NCI-H748 (cell line): ENCODE results near the gene ENDOD1.
"Not testable (repeated sequence)": the region's sequence is repeated elsewhere in the genome, so short reads cannot be mapped to it uniquely, and the experiment has no call there.

Experiments used
- DNase-seq: peaks from one replicate; lab custom pipeline; 2025; ENCODE audit not compliant: unreplicated experiment; lab: John Stamatoyannopoulos, UW

Gene ENDOD1

DNA sequence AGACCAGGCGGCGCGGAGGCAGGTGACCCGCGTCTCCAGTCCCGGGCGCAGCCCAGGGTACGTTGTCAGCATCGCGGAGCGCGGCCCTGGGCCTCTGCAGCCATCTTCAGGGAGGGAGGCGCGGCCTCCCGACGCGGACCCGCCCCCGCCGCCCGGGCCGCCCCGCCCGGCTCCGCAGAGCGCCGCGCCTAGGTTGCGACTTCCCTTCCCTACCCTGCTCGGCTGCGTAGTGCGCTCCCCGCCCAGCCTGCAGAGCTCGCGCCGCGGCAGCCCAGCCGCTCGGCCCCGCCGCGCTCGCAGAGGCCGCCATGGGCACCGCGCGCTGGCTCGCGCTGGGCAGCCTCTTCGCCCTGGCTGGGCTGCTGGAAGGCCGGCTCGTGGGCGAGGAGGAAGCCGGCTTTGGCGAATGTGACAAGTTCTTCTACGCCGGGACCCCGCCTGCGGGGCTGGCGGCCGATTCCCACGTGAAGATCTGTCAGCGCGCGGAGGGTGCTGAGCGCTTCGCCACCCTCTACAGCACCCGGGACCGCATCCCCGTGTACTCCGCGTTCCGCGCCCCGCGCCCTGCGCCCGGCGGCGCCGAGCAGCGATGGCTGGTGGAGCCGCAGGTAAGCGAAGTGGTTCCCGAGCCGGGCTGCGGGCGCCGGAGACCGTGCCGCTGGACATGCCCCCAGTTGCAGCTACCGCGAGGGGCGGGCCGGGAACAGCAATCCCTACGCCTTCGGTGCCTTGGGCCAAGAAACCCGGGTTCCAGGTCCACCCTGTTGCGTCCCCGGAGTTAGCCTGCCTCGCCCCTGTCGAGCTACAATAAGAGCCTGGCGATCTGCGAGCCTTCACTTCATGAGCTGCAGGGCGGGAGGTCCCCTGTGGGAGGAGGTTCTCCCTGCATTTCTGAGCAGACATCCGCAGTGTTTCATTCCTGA lies at the start of gene ENDOD1:
Gene ENDOD1, plus strand, starts transcription at position 227 of the 923 bp plus-strand sequence. Its CDS starts 82 bp downstream, at position 309.
- DNase-seq: peak; percentile 78

DNA sequence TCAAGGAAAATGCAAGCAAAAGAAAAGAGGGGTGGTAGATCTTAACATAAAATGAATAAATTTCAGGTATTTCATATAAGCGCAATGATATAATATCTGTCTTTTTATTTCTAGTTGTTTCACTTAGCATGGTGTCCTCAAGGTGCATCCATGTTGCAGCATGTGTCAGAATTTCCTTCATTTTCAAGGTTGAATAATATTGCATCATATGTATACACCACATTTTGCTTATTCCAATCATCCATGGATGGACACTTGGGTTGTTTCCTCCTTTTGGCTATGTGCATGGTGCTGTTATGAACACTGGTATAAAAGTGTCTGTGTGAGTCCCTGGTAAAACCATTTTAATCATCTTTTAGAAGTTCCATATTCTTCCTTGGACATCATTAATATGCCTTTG lies 47.4 kb upstream of the ENDOD1 start:
- DNase-seq: no peak

DNA sequence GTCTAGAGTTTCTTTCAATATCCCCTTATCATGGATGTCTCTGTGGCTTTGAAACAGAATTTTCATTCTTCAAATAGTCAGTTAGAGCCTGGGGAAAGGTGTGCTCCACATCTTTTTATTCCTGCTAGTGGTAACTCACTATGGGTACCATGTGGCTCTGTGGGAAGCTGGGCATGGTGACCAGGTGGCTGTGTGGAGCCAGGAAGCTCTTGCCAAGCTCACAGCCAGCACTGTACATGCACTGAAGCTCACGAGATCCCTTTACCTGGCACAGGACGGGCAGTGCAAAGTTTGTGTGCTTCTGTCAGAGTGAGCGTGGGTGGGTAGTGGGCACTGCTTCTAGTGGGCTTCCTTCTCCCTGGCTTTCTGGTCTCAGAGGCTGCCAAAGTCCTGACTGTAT lies 46.7 kb upstream of the ENDOD1 start:
- no peak for DNase-seq

DNA sequence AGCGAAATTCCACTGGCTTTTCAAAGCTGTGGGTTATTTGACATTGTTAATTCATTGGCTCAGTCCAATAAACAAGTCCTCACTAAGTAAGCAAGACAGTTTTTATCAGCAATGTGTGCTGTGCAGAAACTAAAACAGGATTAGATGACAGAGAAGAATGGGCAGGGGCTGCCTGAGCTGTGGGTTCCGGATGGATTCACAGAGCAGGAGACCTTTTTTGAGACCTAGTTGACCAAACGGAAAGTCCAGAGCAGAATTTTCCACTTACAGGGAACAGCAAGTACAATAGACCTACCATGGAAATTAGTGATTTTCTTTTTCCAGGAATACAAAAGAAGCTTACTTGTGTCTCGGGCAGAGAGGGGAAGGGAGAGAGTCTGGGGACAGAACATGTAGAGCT lies 45.6 kb upstream of the ENDOD1 start:
- no peak for DNase-seq

DNA sequence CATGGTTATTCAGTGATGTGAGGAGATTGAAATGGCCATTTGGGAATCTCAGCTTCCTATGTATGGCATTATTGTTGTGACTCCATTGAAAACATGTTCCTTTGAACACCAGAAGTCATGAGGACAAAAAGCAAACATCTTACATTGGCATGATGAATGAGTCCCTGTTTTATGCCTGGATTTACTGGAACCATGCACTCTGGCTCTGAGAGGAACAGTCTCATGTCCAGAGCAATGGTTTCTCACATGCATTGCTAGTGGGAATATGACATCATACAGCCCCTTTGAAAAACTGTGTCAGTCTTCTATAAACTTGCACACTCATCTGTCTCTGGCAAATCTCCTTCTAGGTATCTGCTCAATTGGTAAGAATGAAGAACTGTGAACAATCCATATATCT lies 43.8 kb upstream of the ENDOD1 start:
- DNase-seq: no peak

DNA sequence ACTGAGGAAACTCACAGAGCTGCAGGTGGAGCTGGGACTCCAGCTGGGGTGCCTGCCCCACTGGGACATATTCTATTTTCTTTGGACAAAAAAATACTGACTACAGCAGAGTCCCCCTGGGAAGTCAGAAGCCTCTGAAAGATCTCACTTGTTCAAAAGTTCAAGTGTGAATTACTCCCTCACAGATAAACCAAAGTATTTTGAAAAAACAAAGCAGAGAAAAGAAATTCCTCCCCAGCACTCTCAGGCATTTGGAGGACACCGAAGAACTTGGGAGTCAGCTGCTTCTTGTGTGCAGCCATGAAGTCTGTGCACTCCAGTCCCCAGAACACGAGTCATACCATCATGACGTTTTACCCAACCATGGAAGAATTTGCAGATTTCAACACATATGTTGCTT lies 40.5 kb upstream of the ENDOD1 start, which contains the start of gene KDM4F:
Gene KDM4F, plus strand, starts transcription at position 301 of the 400 bp plus-strand sequence.
- DNase-seq: not testable (repeated sequence)

- DNase-seq: no peak
Measured at GRCh38 chr11:95050595-95051202, 38.9 kb upstream of the ENDOD1 start.

GRCh38 chr11:95054356-95054755 lies 35.3 kb upstream of the ENDOD1 start:
- no peak for DNase-seq

DNA sequence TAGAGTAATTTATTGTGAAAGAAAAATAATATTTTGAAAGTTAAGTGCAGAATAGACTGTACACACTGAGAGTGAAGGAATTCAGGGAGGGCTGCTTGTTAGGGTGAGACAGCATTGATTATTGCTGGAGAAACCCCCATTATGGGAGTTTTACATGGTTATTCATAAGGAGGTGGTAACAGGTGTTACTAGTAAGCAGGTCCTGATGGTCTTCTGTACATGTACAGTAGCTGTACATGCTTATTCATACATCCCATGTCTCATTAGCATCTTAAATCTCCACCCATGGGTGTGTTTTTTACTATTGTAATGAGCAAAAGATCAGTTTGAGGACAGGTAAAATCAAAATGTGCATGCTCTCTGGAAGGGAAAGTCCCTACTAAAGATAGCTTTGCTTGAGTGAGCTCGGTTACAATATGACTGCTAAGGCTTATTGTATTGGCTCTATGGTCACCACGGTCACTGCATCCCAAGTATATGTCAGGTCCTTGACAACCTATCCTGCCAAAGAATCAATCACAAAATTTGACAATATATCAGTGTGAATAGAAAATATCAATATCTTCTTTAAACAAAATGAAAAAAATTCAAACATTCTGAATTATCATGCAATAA lies 34.3 kb upstream of the ENDOD1 start:
- no peak for DNase-seq

DNA sequence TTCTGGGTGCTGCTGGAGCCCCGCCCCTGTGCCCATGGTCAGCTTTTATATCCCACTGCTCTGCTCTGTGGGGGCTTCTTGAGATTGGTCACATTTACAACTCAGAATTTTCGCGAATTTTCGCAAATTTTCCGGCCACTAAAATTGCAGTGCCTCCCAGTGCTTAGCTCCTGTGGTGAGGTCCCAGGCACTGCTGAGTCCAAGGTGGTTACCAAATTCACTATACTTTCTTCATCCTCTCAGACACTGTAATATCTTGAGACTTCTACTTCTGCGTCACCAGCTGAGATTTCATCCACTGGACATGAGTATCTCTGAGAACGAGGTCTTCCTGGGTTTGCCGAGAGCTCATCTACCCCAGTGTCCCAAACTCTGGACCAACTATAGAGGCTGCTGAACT lies 31.7 kb upstream of the ENDOD1 start:
- DNase-seq: no peak

GRCh38 chr11:95058621-95059020 lies 31.0 kb upstream of the ENDOD1 start:
- DNase-seq: no peak

DNA sequence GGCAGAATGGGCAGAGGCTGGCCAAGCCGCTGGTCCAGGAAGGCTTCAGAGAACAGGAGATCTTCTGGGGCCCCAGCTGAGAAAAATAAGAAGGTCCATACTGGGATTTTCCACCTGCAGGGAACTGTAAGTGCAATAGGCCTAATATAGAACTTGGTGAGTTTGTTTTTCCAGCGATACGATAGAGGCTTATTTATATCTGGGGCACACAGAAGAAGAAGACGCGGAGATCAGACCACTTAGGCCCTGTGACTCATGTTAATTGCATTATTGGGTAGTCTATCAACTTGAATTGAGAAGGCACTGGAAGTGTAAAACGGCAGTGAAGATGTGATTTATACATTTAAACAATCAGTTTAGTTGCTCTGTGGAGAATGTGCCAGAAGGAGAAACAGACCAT lies 30.6 kb upstream of the ENDOD1 start:
- DNase-seq: no peak

DNA sequence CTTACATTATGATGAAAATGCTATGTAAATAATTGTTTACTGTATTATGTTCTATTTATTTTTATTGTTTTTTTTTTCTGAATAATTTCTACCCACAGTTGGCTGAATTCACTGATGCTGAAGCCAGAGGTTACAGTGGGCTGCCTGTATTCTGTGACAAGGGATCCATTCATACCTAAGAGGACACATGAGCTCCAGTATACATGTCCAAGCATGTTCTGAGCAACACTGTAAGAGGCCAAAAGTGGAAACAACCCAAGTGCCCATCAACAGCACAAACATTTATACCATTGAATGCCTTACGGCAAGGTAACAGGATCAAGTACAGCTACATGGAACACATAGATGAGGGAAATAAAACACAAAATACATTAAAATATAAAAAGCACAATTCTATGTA lies 24.3 kb upstream of the ENDOD1 start:
- DNase-seq: peak; percentile 29

DNA sequence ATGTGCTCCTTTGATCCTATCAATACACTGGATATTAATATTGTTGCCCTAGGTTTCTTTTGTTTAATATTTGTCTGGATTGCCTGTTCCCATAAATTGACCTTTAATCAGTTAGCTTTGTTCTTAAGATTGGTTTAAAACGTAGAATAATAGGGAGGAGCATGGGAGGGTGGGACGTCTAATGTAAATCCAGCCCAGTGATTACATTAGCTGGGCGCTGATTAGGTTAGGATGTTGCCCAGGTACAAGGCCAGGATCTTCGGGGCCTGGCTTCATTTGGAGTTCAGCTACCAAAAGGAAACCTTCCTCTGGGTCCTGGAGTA lies 23.0 kb upstream of the ENDOD1 start, which contains the start of gene SRSF8:
Gene SRSF8, plus strand, starts transcription at position 204 of the 323 bp plus-strand sequence. CDS start 308 bp downstream, outside the sequence.
- peak; percentile 83 for DNase-seq

DNA sequence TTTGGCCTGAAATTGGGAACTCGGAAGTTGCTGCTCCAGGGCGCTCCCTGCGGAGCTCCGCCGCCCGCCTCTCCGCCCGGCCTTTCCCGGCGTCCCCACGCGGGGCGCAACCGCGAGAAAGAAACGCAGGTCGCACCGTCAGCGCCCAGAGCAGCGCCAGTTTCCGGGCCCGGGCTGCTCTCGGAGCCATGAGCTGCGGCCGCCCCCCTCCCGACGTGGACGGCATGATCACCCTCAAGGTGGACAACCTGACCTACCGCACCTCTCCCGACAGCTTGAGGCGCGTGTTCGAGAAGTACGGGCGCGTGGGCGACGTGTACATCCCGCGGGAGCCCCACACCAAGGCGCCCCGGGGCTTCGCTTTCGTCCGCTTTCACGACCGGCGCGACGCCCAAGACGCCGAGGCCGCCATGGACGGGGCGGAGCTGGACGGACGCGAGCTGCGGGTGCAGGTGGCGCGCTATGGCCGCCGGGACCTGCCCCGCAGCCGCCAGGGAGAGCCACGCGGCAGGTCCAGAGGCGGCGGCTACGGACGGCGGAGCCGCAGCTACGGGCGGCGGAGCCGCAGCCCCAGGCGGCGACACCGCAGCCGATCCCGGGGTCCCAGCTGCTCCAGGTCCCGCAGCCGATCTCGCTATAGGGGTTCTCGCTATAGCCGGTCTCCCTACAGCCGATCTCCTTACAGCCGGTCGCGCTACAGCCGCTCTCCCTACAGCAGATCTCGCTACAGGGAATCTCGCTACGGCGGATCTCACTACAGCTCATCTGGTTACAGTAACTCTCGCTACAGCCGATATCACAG lies 22.4 kb upstream of the ENDOD1 start:
- peak; percentile 85 for DNase-seq

DNA sequence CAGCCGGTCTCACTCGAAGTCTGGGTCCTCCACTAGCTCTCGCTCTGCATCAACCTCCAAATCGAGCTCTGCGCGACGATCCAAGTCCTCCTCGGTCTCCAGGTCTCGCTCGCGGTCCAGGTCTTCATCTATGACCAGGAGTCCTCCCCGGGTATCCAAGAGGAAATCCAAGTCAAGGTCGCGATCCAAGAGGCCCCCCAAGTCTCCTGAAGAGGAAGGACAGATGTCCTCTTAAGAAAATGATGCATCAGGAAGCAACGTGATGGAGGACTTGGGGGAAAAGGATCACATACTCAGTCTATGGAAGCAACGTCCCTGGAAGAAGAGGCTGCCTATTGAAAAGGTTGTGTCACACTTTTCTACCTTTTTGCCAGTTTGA lies 21.8 kb upstream of the ENDOD1 start:
- no peak for DNase-seq

DNA sequence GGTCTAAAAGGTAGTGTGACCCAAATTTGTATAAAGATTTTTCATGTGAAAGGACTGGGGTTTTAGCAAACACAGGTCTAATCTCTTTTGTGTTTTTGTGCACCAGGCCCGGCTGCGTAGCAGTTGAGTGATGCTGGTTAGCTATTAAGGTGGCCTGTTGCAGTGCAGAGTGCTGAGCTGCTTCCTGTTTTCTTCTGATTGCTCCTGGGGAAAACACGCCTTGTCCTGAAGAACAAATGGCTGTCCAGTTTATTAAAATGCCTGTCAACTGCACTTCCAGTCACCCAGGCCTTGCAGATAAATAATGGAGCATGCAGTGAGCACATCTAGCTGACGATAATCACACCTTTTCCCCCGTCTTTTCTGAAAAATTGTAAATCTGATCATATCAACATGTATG lies 21.1 kb upstream of the ENDOD1 start:
- DNase-seq: peak; percentile 88

GRCh38 chr11:95070471-95070870 lies 19.2 kb upstream of the ENDOD1 start:
- no peak for DNase-seq

GRCh38 chr11:95072948-95073347 lies 16.7 kb upstream of the ENDOD1 start:
- DNase-seq: no peak

GRCh38 chr11:95074792-95075563 lies 14.7 kb upstream of the ENDOD1 start:
- DNase-seq: peak; percentile 11
